HepG2 (cell line): Measurements from ENCODE around the gene BYSL. TPM values are rescaled to one million over a fixed set of nuclear protein-coding genes. Genes with fewer than 3 reads are reported as not detected.
A peak's percentile ranks its signal among the peaks of the same experiment; 100 is the strongest.

Source experiments
- EP300 ChIP-seq, 3 experiments: sonication (generic) in 1 of 3; formaldehyde crosslinking in 1 of 3; IDR thresholded peaks; 2 replicates each; pipeline versions ENCODE4 v1.5.1 to v1.6.1; 2011 to 2020; ENCODE audit warnings: low read depth in 2 of 3, low read length in 2 of 3, borderline replicate concordance in 1 of 3, improper control_type of control experiment in 1 of 3, mild to moderate bottlenecking in 1 of 3, missing genetic modification reagents in 1 of 3, moderate library complexity in 1 of 3
- FOXA3 ChIP-seq: IDR thresholded peaks from 2 replicates; pipeline ENCODE4 v1.6.1; 2016; ENCODE audit warnings: missing genetic modification reagents, missing compliant biosample characterization
- FOXJ3 ChIP-seq: sonication (generic); formaldehyde crosslinking; IDR thresholded peaks from 2 replicates; pipeline ENCODE4 v1.4.0; 2020; ENCODE audit warnings: missing genetic modification reagents, mild to moderate bottlenecking, borderline replicate concordance
- NCOA1 ChIP-seq: sonication (generic); formaldehyde crosslinking; IDR thresholded peaks from 2 replicates; pipeline ENCODE4 v1.9.0; 2021; ENCODE audit warnings: missing genetic modification reagents
- PTBP1 ChIP-seq: fragments of 200-400 bp; formaldehyde crosslinking; IDR thresholded peaks from 2 replicates; pipeline ENCODE4 v1.6.1; 2018; ENCODE audit warnings: low read length, low read depth; ENCODE audit not compliant: poor library complexity, severe bottlenecking
- ZFP41 ChIP-seq: sonication (generic); formaldehyde crosslinking; IDR thresholded peaks from 2 replicates; pipeline ENCODE4 v1.4.0; 2020; ENCODE audit warnings: mild to moderate bottlenecking, missing genetic modification reagents, borderline replicate concordance
- ZNF143 ChIP-seq: sonication (generic); formaldehyde crosslinking; IDR thresholded peaks from 2 replicates; pipeline ENCODE4 v1.4.0; 2020; ENCODE audit warnings: missing genetic modification reagents
- ZNF251 ChIP-seq: sonication (generic); formaldehyde crosslinking; IDR thresholded peaks from 2 replicates; pipeline ENCODE4 v1.9.0; 2021; ENCODE audit warnings: mild to moderate bottlenecking, missing genetic modification reagents
- ZNF557 ChIP-seq: sonication (generic); formaldehyde crosslinking; IDR thresholded peaks from 2 replicates; pipeline ENCODE4 v1.4.0; 2020; ENCODE audit warnings: missing genetic modification reagents
- polyA plus RNA-seq, 8 experiments: library from polyadenylated mRNA; depleted of rRNA in 3 of 8; stranded (reverse) in 7 of 8; unstranded in 1 of 8; fragments of >200 nt; fragmentation: Illumina TruSeq in 4 of 8; extraction: Trizol in 4 of 8; gene quantifications; 2 replicates each; pipeline versions ENCODE4 v1.2.1 to v1.2.3, GENCODE V29; 2011 to 2016; ENCODE audit warnings: low read depth in 4 of 8, missing spikeins in 1 of 8, mixed read lengths in 1 of 8; ENCODE audit not compliant: insufficient read depth in 1 of 8
- total RNA-seq, 5 experiments: library from RNA; depleted of rRNA; stranded (reverse); fragments of >200 nt; fragmentation: Illumina TruSeq; extraction: Trizol; gene quantifications; 2 replicates each; pipeline ENCODE4 v1.2.3, GENCODE V29; 2016; ENCODE audit warnings: low read depth in 1 of 5
- TF ChIP-seq, protein P1 (sequence below), 2 experiments: sonication (generic) in 1 of 2; formaldehyde crosslinking in 1 of 2; IDR thresholded peaks; 2 replicates each; pipeline versions ENCODE4 v1.6.1 to v1.9.0; 2014 to 2022; ENCODE audit warnings: antibody characterized with exemption in 1 of 2, borderline replicate concordance in 1 of 2, inconsistent platforms in 1 of 2, low read depth in 1 of 2, missing genetic modification reagents in 1 of 2
- TF ChIP-seq, protein P2 (sequence below): IDR thresholded peaks from 2 replicates; pipeline ENCODE4 v1.6.1; 2018; ENCODE audit warnings: missing genetic modification reagents
- TF ChIP-seq, protein P3 (sequence below): conservative IDR thresholded peaks from 2 replicates; pipeline ENCODE4 v1.6.1; 2018; ENCODE audit warnings: missing genetic modification reagents
- TF ChIP-seq, protein P4 (sequence below): sonication (generic); formaldehyde crosslinking; IDR thresholded peaks from 2 replicates; pipeline ENCODE4 v1.9.0; 2021; ENCODE audit warnings: missing genetic modification reagents, borderline replicate concordance

BYSL gene
- total and polyA plus RNA-seq, 2 of the 13 experiments (the other 11 are each of a cell fraction or from before 2014, with no cell fraction given): 27.9 to 28.6 TPM

DNA sequence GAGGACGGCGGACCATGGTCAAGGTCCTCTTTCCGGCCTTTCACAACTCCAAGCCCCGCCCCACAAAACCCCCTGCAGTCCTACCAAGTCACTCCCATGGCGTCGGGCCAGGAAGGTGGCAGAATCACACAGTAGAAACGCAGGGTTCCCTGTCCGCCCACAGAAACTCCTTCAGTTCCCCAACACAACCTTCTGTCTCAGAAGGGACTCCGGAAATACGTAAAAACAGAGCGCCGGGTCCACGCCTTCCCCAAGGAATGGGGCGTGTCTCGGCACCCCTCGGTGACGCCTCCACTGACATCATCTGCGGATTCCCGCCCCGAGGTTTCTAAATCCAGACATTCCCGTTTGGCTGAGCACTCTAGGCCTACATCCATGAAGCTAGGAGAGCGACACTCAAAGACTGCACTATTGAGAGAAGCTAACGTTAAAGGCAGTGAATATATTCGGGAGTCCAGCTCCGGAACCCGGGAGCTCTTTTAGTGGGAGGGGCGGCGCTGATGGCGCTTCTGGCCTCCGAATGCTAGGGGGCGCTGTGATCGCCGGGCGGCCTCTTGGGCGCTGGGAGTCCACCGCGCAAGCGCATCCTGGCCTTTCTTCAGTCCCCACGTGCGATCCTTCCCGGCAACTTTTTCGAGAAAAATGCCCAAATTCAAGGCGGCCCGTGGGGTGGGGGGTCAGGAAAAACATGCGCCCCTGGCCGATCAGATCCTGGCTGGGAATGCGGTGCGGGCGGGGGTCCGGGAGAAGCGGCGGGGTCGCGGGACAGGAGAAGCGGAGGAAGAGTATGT lies at the start of gene BYSL, which contains the start of gene MED20 (continued):
- TF ChIP-seq, protein P1, sequence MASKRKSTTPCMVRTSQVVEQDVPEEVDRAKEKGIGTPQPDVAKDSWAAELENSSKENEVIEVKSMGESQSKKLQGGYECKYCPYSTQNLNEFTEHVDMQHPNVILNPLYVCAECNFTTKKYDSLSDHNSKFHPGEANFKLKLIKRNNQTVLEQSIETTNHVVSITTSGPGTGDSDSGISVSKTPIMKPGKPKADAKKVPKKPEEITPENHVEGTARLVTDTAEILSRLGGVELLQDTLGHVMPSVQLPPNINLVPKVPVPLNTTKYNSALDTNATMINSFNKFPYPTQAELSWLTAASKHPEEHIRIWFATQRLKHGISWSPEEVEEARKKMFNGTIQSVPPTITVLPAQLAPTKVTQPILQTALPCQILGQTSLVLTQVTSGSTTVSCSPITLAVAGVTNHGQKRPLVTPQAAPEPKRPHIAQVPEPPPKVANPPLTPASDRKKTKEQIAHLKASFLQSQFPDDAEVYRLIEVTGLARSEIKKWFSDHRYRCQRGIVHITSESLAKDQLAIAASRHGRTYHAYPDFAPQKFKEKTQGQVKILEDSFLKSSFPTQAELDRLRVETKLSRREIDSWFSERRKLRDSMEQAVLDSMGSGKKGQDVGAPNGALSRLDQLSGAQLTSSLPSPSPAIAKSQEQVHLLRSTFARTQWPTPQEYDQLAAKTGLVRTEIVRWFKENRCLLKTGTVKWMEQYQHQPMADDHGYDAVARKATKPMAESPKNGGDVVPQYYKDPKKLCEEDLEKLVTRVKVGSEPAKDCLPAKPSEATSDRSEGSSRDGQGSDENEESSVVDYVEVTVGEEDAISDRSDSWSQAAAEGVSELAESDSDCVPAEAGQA (IDR thresholded peaks at IDR 0.05; ENCODE audit: low read depth): peak; percentile 96
- TF ChIP-seq, protein P1 (CRISPR knock-in tag; IDR thresholded peaks at IDR 0.05; ENCODE audit: borderline replicate concordance): peak; percentile 83; the same call in 1 of the 2 replicates
- TF ChIP-seq FOXA3 (CRISPR knock-in tag): no peak; the same call in 1 of the 2 replicates
- TF ChIP-seq EP300 (IDR thresholded peaks at IDR 0.05; ENCODE audit: low read depth in 2 of 2, low read length in 2 of 2): no peak; a peak in 1 of 4 replicates
- TF ChIP-seq EP300 (CRISPR knock-in tag; IDR thresholded peaks at IDR 0.05; ENCODE audit: borderline replicate concordance): peak; percentile 40; the same call in 1 of the 2 replicates
- TF ChIP-seq, protein P2, sequence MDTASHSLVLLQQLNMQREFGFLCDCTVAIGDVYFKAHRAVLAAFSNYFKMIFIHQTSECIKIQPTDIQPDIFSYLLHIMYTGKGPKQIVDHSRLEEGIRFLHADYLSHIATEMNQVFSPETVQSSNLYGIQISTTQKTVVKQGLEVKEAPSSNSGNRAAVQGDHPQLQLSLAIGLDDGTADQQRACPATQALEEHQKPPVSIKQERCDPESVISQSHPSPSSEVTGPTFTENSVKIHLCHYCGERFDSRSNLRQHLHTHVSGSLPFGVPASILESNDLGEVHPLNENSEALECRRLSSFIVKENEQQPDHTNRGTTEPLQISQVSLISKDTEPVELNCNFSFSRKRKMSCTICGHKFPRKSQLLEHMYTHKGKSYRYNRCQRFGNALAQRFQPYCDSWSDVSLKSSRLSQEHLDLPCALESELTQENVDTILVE (CRISPR knock-in tag): peak; percentile 89; the same call in 1 of the 2 replicates
- TF ChIP-seq, protein P3, sequence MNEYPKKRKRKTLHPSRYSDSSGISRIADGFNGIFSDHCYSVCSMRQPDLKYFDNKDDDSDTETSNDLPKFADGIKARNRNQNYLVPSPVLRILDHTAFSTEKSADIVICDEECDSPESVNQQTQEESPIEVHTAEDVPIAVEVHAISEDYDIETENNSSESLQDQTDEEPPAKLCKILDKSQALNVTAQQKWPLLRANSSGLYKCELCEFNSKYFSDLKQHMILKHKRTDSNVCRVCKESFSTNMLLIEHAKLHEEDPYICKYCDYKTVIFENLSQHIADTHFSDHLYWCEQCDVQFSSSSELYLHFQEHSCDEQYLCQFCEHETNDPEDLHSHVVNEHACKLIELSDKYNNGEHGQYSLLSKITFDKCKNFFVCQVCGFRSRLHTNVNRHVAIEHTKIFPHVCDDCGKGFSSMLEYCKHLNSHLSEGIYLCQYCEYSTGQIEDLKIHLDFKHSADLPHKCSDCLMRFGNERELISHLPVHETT (CRISPR knock-in tag): peak; percentile 41; the same call in 1 of the 2 replicates
- TF ChIP-seq ZFP41 (CRISPR knock-in tag): peak; percentile 80; the same call in 1 of the 2 replicates
- TF ChIP-seq, protein P4, sequence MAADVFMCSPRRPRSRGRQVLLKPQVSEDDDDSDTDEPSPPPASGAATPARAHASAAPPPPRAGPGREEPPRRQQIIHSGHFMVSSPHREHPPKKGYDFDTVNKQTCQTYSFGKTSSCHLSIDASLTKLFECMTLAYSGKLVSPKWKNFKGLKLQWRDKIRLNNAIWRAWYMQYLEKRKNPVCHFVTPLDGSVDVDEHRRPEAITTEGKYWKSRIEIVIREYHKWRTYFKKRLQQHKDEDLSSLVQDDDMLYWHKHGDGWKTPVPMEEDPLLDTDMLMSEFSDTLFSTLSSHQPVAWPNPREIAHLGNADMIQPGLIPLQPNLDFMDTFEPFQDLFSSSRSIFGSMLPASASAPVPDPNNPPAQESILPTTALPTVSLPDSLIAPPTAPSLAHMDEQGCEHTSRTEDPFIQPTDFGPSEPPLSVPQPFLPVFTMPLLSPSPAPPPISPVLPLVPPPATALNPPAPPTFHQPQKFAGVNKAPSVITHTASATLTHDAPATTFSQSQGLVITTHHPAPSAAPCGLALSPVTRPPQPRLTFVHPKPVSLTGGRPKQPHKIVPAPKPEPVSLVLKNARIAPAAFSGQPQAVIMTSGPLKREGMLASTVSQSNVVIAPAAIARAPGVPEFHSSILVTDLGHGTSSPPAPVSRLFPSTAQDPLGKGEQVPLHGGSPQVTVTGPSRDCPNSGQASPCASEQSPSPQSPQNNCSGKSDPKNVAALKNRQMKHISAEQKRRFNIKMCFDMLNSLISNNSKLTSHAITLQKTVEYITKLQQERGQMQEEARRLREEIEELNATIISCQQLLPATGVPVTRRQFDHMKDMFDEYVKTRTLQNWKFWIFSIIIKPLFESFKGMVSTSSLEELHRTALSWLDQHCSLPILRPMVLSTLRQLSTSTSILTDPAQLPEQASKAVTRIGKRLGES (CRISPR knock-in tag): peak; percentile 28; the same call in 1 of the 2 replicates
- peak; percentile 61; the same call in 1 of the 2 replicates for TF ChIP-seq FOXJ3 (CRISPR knock-in tag)
- 0 out of 2 replicates have a peak, but pooled peaks have one; percentile 27 for TF ChIP-seq ZNF251 (CRISPR knock-in tag)
- TF ChIP-seq PTBP1: peak; percentile 31
- TF ChIP-seq ZNF143: peak; percentile 57
- peak; percentile 56; the same call in 1 of the 2 replicates for TF ChIP-seq NCOA1 (CRISPR knock-in tag)
- peak; percentile 64; the same call in 1 of the 2 replicates for TF ChIP-seq ZNF557 (CRISPR knock-in tag)
